ENCODE data around the gene MARCHF10. TPM values are rescaled to one million over a fixed set of nuclear protein-coding genes. Genes with fewer than 3 reads are reported as not detected.
"Not testable (repeated sequence)": the region's sequence is repeated elsewhere in the genome, so short reads cannot be mapped to it uniquely, and the experiment has no call there.

MARCHF10 gene
- total and polyA plus RNA-seq, 9 of the 15 experiments (the other 6 are each of a cell fraction or from before 2014, with no cell fraction given), result not detected

GRCh38 chr17:62785983-62786382 is 22.1 kb downstream of the MARCHF10 start:
- H3K4me3 ChIP-seq; CTCF ChIA-PET (ENCODE audit: low intra/inter-chr PET ratio); ATAC-seq; FAIRE-seq; H2AFZ ChIP-seq (ENCODE audit: low read depth, low read length); POLR2A ChIA-PET; DNase-seq (ENCODE audit: extremely low read depth in 1 of 4, low spot score in 3 of 4); H4K20me1 ChIP-seq (replicated peaks; ENCODE audit: control insufficient read depth, insufficient read depth, low read length); H3K9ac ChIP-seq (ENCODE audit: insufficient read depth in 1 of 2, low read depth in 2 of 2, low read length in 2 of 2); H3K9me3 ChIP-seq (replicated peaks; ENCODE audit: control insufficient read depth, insufficient read depth, low read depth, low read length); H3K27ac ChIP-seq (ENCODE audit: extremely low read depth, low read depth, low read length); BruUV-seq (replicated peaks); in situ Hi-C loops (cut with MboI); H3K9me1 ChIP-seq (ENCODE audit: control insufficient read depth, insufficient read depth, low read length); intact Hi-C loops (cut with micrococcal nuclease); H3K79me2 ChIP-seq (ENCODE audit: control insufficient read depth, insufficient read depth, low read length); H3K36me3 ChIP-seq (ENCODE audit: control insufficient read depth, insufficient read depth, low read length); H3K4me2 ChIP-seq (ENCODE audit: insufficient read depth, low read length); H3K4me1 ChIP-seq (replicated peaks in 1 of 2; ENCODE audit: control insufficient read depth in 2 of 2, insufficient read depth in 2 of 2, low read length in 2 of 2): not testable (repeated sequence)
- peaks cover 9 to 12% of the 10 kb centered on the region in 2 experiments; a peak in 4 of 5 replicates for H3K27me3 ChIP-seq (ENCODE audit: control insufficient read depth in 2 of 2, insufficient read depth in 2 of 2, low read length in 2 of 2)
- WGBS (ENCODE audit: insufficient coverage, low coverage, missing lambda C conversion rate), result 0% methylated on average over 1 of the region's 1 CpG

- Histone ChIP-seq H3K36me3 (ENCODE audit: control insufficient read depth, insufficient read depth, low read length) (no peaks in the 10 kb centered on the region), H3K9me3 (replicated peaks; ENCODE audit: control insufficient read depth, insufficient read depth, low read depth, low read length) (no peaks in the 10 kb centered on the region), H3K9me1 (ENCODE audit: control insufficient read depth, insufficient read depth, low read length) (no peaks in the 10 kb centered on the region), H2AFZ (ENCODE audit: low read depth, low read length) (no peak overlapping the region), H3K27ac (ENCODE audit: extremely low read depth, low read depth, low read length) (no peak overlapping the region), H3K4me1 (replicated peaks in 1 of 2; ENCODE audit: control insufficient read depth in 2 of 2, insufficient read depth in 2 of 2, low read length in 2 of 2) (peaks cover 0 to 4% of the 10 kb centered on the region in 2 experiments; a peak in 1 of 5 replicates), H3K27me3 (ENCODE audit: control insufficient read depth in 2 of 2, insufficient read depth in 2 of 2, low read length in 2 of 2) (peaks cover 20 to 25% of the 10 kb centered on the region in 2 experiments), H3K79me2 (ENCODE audit: control insufficient read depth, insufficient read depth, low read length) (no peaks in the 10 kb centered on the region), H3K9ac (ENCODE audit: insufficient read depth in 1 of 2, low read depth in 2 of 2, low read length in 2 of 2) (no peak overlapping the region), H4K20me1 (replicated peaks; ENCODE audit: control insufficient read depth, insufficient read depth, low read length) (no peaks in the 10 kb centered on the region), H3K4me3 (no peak overlapping the region), H3K4me2 (ENCODE audit: insufficient read depth, low read length) (no peak overlapping the region)
- no peak for TF ChIP-seq TRIM24 (IDR thresholded peaks at IDR 0.05)
- TF ChIP-seq POLR2B (IDR thresholded peaks at IDR 0.05; ENCODE audit: low read depth, partially characterized antibody), result no peak
- no peak for TF ChIP-seq ARID3A (IDR thresholded peaks at IDR 0.05; ENCODE audit: borderline replicate concordance, low read depth, low read length)
- TF ChIP-seq FOXJ2 (tag; IDR thresholded peaks at IDR 0.05), result no peak
- TF ChIP-seq NEUROD1 (IDR thresholded peaks at IDR 0.05; ENCODE audit: borderline replicate concordance, low read depth, low read length, partially characterized antibody), result no peak
- no peak for TF ChIP-seq ZEB2 (IDR thresholded peaks at IDR 0.05)
- no peak for TF ChIP-seq POLR3A (IDR thresholded peaks at IDR 0.05; ENCODE audit: borderline replicate concordance, extremely low read depth, insufficient read depth, insufficient read length)
- no peak for TF ChIP-seq HMGXB4 (CRISPR knock-in tag; IDR thresholded peaks at IDR 0.05)
- no peak for TF ChIP-seq CBX5 (IDR thresholded peaks at IDR 0.05; ENCODE audit: borderline replicate concordance, low read depth)
- TF ChIP-seq ZFP1 (CRISPR knock-in tag; IDR thresholded peaks at IDR 0.05), result no peak
- CTCF ChIA-PET (ENCODE audit: low intra/inter-chr PET ratio), result no interaction called here
- in situ Hi-C loops (cut with MboI) (no loop called here), intact Hi-C loops (cut with micrococcal nuclease) (no loop called here)
- FAIRE-seq, result no peak
- WGBS (ENCODE audit: insufficient coverage, low coverage, missing lambda C conversion rate), result 0% methylated on average over 1 of the region's 1 CpG
- no peak for ATAC-seq
- no peak for DNase-seq (ENCODE audit: extremely low read depth in 1 of 4, low spot score in 3 of 4)
- POLR2A ChIA-PET, result no interaction called here
- BruUV-seq (replicated peaks), result no TSS peak
Observed at GRCh38 chr17:62782730-62783270, 25.3 kb downstream of the MARCHF10 start.

All from K562 (cell line).